ENCODE measurements around the gene RAP1GAP. TPM values are rescaled to one million over a fixed set of nuclear protein-coding genes. Genes with fewer than 3 reads are reported as not detected.

RAP1GAP gene
- 0.36 and 0.49 TPM in 2 replicates for total RNA-seq

DNA sequence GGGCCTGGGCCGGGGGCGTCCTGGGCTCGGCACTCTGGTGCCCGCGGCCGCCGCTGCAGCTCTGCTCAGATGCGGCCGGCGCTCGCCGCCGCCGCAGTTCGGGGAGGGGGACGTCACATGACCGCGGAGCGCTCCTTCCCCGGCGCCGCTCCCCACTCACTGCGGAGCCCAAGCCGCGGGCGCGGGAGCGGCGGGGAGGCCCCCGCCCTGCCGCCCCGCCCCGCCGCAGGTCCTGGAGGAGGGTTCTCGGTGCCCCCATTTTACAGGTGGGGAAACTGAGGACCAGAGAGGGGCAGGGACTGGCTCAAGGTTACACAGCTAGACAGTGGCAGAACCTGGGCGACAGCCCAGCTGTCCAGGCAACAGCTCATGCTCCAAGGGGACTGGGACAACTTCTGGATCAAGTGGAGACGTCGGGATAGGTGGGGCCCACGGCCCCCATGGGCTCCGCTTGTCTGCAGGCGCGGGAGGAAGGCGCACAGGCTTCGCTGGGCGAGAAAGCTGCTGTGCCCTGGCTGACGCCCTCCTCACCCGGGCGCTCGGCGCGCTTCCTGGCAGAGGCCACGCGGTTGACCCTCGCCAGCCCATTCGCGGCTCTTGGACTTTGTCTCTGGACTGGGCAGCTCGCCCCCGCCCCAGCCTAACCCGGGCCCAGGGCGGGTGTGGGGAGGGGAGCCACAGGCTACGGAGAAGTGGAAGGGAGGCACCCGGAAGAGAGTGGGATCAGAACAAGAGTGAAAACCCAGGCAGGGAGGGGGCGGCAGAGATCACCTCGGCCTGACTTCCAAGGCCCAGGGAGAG lies at the start of gene RAP1GAP:
RAP1GAP (minus strand) TSS at position 100 of the 801 bp plus-strand sequence. CDS start 49,325 bp downstream, outside the sequence.

Other genes starting within 250 kb of the RAP1GAP start
- 6.5 and 7.6 TPM in 2 replicates for gene NBPF3, start 229.2 kb downstream of the RAP1GAP start, total RNA-seq
- 11.3 and 12.3 TPM in 2 replicates for gene ALPL, start 159.9 kb downstream of the RAP1GAP start, total RNA-seq
- gene USP48, start 113.8 kb upstream of the RAP1GAP start, total RNA-seq, result 29.3 and 39.9 TPM in 2 replicates
- under 0.01 TPM in 1 of 2 replicates, not detected in the other for gene LDLRAD2, start 142.9 kb upstream of the RAP1GAP start, total RNA-seq

Measured in cardiac atrium fibroblast (primary cell).